SHP77 treated with DMSO at 0.1 percent for 48 hours (cell line): ENCODE measurements around the gene DUSP2.
A peak's percentile ranks its signal among the peaks of the same experiment; 100 is the strongest.
"Not testable (repeated sequence)": the region's sequence is repeated elsewhere in the genome, so short reads cannot be mapped to it uniquely, and the experiment has no call there.

Experiments used
- DNase-seq: peaks from one replicate; lab custom pipeline; 2025; lab: John Stamatoyannopoulos, UW

The DUSP2 gene

DNA sequence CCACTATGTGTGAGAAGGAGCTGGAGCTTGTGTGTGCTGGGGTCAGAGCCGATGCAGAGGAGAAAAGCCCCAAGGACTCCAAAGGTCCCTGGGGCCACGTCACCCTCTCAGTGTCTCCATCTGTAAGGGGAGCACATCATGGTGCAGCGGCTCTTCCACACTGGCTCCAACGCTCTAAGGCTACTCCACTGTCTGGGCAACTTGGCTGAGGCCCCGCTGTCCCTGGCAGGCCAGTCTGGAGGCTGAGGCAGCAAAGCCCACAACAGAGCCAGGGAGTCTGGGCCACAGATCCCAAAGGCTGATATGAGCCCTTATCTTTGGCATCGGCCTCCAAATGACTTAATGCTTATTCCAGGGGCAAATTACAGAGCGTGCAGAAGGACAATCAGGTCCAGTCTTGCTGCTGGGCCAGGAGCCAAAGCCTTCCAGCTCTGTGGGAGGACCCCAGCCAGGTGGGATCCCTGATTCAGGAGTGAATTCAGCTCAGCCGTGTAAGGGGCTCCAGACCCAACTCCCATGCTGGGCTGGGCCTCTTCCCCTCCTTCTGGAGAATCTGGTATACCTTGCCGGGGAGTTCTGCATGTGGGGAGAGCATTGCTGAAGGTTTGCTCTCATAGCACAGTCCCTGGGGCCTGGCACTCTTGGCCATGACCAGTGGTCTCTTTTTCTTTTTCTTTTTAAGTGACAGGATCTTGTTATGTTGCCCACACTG lies 1.8 kb upstream of the DUSP2 start:
- DNase-seq = no peak

DNA sequence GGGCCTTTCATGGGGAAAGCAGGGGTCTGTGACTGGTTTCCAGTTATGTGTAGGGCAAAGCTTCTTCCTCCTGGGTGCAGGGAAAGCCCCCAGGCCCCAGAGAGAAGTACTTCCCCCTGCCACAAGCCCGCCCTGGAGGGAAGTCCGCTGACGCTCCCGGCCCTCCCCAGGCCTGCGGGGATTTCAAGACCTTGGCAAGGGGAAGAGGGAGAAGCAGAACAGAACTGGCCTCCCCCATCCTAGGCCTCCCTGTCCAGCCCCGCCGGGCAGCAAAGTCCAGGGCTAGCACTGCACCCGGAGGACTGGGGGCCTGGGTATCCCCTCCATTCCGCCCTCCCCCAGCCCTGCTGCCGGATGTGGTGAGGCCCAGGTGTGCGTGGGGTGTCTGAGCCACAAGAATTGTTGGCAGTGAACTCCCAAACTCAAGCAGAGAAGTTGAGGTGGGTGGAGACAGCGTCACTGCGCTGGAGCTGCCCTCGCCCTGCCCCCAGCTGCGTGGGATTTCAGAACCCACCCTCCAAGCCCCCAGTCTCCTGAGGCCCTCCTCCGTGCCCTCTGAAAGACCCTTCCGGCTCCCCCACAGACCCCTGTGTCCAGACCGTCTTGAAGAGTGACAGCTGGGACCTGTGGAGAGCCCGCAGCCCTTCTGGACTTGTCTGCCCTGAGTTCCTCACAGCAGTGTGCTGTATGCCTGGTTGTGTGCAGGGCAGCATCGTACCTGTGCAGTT lies 1.1 kb upstream of the DUSP2 start:
- no peak for DNase-seq

DNA sequence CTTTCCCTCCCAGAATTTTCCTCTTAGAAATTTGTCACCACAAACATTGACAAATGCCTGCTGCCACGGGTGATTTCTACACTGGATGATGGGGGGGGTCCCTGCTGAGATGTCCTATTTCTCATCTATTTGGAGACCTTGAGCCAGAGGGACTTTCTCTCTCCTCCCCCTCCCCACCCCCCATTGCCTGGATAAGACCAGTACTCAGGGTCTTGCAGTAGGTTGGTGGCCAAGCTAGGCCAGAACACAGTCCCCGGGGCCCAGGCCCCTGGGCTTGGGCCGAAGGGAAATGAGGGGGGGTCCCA lies 560 bp upstream of the DUSP2 start:
- DNase-seq = no peak

DNA sequence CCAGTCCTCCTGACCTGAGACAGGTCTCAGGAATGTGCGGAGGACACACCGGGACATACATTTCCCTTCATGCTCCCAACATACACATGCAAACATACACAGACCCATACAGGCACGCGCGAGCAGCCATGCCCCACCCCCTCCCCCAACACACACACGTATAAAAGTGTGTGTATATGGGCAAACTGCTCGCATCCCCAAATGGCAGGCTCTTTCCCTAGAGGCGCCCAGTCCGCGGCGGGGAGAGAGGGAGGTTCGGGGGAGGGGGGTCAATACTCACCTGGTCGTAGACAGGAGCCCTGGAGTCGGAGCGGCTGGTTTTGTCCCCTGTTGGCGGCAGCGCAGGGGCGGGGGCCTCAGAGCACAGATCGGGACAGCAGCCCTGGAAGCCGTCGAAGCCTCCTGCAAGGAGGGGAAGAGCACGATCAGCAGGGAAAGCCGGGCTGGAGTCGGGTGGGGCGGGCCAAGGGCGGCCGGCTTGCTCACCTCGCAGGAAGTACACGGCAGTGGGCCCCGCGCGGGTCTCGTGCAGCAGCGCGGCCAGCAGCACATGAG lies 682 bp downstream of the DUSP2 start:
- no peak for DNase-seq

DNA sequence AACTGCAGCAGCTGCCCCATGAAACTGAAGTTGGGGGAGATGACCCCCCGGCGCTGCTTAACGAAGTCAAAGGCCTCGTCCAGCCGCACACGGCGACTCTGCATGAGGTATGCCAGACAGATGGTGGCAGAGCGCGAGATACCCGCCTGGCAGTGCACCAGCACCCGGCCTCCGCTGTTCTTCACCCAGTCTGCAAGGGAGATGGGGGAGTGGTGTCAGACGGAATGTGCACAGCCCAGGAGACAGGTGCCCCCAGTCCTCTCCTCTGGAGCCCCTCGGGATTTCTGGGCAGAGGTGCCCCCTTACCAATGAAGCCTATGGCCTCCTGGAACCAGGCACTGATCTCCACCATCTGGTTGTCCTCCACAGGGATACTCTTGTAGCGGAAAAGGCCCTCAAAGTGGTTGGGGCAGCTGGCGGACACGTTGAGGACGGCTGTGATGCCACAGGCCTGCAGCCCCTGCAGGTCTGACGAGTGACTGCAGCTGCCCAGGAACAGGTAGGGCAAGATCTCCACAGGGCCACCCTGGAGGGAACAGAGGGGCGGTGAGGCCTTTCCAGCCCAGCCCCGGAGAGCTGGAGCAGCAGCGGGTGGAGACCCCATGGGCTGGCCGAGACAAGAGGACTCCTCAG lies 1.3 kb downstream of the DUSP2 start:
- peak; percentile 10 for DNase-seq

DNA sequence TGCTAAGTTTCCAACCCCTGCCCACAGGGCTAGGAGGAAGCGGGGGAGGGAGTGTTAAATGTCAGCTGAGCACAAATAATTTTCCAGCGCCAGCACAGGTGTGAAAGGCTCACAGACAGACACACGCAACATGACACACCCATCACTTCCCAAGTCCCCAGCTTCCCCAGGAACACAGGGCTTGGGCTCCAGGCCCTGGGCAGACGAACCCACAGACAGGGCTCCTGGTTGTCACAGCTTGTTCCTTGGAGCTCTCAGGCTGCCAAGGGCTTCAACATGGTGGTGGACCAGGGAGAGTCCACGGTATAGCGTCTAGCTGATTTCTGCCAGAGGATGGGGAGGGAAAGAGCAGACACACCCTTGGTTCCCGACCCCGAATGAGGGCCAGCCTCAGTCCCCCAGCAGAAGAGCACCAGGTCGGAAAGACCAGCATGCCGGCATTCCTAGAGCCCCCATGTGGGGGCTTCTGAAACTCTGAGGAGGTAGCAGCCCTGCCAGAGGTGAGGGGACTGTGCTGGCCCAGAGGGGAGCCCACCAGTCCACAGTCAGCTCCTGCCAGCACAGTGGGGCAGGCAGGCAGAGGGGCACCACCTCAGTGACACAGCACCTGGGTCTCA lies 1.9 kb downstream of the DUSP2 start:
- no peak for DNase-seq

DNA sequence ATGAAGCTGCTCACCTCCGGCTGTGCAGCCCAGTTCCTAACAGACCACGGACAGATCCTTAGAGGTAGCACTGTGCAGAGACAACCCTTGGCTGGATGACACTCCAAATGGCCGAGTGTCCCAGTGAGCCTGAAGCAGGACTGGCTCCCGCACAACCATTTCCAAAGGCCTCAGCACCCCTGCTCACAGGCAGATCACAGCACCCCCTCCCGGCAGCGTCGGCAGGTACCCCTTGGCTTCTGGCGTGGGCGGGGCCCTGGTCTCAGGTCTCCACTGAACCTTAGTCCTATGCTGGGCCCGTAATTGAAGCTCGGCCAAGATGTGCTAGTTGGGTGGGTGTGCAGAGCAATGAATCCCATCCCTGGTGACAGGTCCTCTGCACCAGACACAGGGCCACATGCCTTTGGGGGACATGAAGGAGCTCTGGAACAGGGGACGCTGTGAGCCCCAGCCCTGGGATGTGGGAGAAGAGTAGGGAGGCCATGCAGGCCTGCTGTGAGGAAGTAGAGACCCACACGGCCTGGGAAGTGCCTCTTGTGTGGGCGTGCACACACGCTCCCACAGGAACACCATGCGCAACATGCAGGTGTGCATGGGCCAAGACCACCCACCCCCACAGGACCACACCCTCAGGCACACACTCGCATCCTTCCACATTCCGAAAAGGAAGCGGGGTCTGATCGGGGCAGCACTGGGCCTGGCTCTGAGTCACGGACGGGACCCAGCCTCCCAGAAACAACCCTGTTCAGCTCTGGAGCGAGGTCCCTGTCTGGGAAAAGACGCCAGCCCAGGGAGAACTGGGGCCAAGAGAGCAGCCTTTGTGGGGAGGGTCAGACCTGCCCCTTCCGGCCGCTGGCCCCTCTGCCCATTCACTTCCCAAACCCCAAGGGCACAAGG lies 2.8 kb downstream of the DUSP2 start:
- no peak for DNase-seq

DNA sequence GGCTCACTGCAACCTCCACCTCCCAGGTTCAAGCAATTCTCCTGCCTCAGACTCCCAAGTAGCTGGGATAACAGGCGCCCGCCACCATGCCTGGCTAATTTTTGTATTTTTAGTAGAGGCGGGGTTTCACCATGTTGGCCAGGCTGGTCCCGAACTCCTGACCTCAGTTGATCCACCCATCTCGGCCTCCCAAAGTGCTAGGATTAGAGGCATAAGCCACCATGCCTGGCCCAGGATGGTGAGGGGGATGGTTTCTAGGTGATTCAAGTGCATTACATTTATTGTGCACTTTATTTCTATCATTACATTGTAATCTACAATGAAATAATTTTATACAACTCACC lies 3.6 kb downstream of the DUSP2 start:
- not testable (repeated sequence) for DNase-seq

DNA sequence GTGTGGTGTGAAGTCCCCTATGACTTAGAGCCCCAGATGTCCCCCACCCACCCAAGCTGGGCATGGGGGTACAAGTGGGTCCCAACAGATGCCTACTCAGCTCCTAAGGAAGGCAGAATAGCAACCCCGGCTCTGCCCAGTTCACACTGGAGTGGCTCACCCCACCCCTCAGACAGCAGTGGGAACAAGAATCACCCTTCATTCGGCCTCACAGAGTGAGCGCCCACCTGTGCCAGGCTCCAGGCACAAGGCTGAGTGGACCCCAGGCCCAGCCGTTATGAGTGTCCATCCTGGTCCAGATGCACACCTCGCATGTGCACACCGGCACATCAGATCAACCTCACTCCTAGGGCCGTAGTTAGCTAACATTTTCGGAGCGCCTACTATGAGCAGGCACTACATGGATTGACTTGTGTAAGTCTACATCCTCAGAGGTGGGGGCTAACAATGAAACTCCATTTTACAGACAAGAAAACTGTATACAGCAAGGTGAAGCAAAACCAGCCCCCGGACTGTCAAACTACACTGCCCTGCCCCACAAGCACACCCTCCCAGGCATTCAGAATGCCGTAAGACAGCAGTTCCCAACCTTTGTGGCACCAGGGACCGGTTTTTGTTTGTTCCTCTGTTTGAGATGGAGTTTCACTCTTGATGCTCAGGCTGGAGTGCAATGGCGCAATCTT lies 4.2 kb downstream of the DUSP2 start:
- no peak for DNase-seq

DNA sequence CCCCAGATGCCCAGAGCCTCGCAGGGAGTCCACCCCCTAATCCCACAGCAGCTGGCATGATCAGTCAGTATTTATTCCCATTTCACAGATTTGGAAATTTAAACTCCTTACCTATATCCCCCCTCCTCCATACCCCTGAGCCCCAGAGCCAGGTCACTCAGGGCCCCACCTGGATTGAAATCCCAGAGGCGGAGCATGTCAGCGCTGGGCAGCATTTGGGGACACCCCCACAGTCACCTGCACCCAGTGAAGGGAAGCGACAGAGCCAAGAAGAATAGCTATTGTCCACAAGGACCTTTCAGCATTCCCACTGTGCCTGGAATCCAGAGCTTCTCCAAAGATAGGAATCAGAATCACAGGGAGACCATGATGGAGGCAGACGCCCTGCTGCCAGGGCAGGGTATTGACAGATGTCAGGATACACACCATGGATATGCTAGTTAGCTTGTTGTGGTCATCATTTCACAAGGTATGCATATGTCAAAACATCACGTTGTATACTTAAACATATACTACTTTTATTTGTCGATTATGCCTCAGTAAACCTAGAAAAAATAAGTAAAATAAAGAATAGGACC lies 6.0 kb downstream of the DUSP2 start:
- DNase-seq = no peak

DNA sequence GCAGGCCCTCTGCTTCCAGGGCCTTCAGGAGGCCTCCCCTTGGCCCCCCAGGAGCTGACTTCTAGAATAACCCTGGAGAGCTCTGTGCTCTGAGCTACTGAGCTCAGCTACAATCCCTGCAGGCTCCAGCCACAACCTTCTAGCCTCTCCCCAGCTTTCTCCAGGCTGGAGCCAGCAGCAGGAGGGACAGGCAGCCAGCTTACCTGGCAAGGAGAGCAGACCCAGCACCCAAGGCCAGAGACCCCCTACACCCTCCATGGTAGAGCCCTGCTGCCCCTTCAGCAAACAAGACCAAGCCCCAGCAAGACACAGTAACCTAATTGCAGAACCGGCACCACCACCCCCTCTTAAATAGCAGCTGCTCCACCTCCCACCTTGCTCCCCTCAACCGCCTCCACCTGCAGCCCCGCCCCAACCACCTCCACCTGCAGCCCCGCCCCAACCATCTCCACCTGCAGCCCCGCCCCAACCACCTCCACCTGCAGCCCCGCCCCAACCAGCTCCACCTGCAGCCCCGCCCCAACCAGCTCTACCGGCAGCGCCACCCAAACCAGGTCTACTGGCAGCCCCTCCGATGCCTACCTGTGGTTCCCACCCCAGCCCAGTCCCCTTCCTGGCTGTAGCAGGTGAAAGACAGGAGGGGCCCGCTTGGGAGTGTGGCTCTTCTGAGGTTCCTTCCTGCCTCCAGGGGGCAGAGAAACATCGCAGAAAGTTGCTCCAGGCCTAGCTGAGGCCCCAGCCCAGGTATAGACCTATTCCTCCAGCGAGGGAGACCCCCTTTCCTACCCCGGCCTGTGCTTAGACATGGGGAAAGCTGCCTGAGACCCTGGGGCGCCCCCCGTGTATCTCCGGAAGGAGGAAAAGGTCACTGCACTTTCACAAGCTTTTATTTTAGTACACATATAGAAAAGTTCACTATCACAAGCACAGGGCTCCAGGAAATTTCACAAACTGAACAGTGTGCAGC lies 6.8 kb downstream of the DUSP2 start, which contains the start of gene ASTL:
TSS of gene ASTL (minus strand) at position 324 of the 967 bp plus-strand sequence. CDS start at position 258, 66 bp downstream.
- DNase-seq = no peak

DNA sequence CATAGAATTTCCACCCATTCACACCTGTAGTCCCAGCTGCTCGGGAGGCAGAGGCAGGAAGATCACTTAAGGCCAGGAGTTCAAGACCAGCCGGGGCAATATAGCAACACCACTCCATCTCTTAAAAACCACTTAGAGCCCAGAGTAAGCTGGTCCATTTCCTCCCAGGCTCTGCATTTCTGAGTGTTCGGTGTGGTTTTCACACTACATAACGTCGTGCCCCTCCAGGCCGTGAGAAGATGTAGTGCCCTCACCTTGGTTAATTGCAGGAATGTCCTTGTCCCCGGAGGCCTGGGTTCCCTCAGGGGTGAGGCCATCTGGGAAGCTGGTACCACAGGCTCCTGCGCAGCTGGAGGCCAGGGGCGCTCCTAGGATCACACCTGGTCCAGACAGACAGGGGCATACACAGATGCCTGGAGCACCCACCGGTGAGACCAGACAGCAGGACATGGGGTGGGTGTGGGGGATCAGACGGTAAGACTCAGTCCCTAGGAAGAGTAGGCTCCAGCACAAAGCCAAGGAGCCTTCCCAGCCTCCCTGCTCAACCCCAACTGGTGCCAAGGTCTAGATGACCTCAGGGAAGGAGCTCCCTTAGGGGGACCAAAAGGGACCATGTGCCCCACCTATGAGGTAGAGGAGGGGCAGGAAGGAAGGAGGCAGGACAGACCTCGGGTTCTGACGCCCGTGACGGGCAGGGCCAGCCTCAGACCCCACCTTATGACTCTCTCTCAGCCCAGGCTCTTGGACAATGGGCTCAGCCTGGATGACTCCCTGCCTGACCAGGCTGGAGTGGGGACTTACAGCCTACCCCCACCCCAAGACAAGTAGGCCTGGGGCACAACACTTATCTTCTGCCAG lies 7.7 kb downstream of the DUSP2 start:
- DNase-seq = no peak

DNA sequence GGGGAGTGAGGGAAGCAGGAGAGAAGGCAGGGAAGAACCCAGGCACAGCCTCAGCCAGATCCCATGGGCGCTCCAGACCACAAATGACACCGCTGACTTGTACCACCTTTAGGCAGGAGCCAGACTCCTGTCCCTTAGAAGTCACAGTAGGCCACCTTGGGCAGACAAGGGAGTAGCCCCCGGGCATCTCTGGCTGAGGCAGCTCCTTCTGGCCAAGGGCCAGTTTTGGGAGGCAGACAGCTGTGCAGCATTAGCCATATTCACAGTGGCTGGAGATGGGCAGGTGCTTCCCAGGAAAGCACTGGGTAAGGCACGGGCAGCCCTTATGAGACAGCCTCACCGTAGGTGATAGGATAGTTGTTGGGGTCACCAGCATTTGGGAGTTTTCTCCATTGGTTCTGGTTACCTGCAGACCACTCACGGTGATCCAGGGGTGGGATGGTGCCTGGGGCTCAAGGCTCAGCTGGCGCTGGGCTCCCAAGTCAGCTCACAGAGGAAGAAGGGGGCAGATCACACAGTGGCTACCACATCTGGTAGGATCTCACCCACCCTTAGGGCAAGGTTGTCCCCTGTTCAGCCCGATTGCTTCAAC lies 9.0 kb downstream of the DUSP2 start:
- no peak for DNase-seq

DNA sequence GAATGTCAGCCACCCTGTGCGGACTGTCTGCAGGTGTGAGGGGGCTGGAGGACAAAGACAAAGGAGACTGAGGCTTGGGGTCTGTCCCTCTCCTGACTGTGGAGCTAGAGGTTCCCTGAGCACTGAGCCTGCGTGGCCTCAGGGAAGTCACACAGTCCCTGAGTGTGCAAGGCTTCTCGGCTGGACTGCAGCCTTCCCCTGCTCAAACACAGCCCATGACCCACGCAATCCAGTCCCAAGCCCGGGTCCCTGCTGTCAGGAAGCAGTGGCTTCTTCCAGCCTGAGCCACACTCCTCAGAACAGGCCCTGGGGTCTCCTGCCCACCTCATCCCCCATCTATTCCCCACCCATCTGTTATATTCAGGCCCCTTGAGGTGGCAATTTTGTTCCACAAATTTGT lies 9.6 kb downstream of the DUSP2 start:
- no peak for DNase-seq

DNA sequence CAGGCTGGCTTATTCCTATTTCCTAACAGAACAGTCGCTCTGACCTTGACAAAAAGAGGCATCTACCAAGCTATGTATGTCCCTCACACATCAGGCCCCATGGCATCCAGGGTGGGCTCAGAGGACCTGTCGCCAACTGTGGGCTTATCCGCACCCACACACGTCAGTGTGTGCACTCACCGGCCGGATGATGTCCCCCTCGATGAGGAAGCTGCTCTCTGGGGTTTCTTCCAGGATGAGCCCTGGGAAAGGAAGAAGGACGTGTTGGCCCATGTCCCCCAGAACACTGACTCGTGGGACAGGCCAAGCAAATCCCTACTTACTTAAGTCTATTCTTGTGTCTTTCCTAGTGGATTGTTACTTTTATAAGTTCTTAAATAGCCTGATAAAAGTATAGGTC lies 10.1 kb downstream of the DUSP2 start:
- DNase-seq = no peak

DNA sequence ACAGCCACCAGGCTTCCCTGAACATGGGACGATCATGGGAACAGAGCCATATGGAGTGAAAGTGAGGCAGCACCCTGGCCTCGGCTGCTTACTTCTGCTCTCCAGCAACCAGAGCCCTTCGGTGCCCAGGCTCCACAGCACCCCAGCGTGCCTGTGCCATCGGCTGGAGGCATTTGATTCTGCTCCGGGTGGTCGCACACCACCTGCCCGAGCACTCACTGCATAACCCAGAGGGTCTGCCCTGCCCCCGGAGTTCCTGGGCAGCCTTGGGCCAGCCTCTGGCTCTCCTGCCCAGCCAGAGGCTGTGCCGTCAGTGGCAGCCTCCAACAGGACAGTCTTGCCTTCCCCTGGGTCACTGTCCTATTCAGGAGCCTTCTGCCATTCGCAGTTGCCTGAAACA lies 10.8 kb downstream of the DUSP2 start:
- no peak for DNase-seq

DNA sequence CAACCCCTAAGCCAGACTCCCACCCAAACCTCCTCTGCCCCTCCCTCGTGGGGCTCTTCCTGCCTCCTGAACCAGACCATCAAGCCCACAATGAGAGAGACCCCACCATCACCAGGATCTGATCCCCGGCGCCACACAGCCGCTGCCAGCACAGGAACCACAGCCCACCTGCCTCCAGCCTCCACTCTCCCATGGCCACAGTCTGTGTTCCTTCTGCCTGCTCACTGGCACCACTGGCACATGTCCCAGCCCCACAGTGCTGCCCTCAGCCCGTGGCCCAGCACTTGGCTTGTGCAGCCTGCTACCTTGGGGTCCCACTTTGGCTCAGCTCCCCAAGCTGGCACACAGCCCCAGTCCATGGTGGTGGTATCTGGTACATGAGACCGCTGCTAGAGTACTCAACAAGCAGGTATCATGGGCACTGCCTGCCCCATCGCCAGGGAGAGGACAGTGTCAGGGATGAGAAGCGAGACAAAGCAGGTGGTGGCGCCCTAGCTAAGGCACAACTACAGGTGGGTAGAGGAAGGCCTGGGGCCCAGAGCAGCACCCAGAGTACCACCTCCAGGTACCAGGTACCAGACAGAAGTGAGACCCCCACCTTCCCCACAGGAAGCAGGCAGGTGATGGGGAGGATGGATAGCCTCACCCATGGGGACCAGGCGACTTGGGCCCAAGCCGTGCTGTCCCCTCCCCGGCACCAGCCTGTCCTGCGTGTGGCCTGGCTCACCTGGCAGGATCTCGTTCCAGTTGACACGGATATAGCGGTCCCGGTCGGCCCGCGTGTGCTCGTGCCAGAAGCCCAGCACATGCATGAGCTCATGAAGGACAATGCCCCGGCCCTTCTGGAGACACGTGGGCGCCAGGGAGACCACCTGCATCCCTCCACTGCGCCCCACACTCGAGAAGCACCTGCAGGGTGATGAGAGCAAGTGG lies 13.2 kb downstream of the DUSP2 start:
- DNase-seq = no peak
